UCSD-AML1 (cell line): Measurements from ENCODE around the gene LILRB5.
A peak's percentile ranks its signal among the peaks of the same experiment; 100 is the strongest.
"Not testable (repeated sequence)": the region's sequence is repeated elsewhere in the genome, so short reads cannot be mapped to it uniquely, and the experiment has no call there.

Experiments
- DNase-seq: peaks from one replicate; lab custom pipeline; 2025; ENCODE audit not compliant: unreplicated experiment; lab: John Stamatoyannopoulos, UW

LILRB5 gene

GRCh38 chr19:54216869-54217268 lies 40.2 kb downstream of the LILRB5 start:
- no peak for DNase-seq

- DNase-seq = not testable (repeated sequence)
These were observed 42.3 kb downstream of the LILRB5 start for GRCh38 chr19:54214734-54215133.

GRCh38 chr19:54214217-54214616 lies 42.9 kb downstream of the LILRB5 start:
- DNase-seq = not testable (repeated sequence)

GRCh38 chr19:54211235-54211634 lies 45.8 kb downstream of the LILRB5 start:
- DNase-seq = no peak

- DNase-seq = peak; percentile 68
These were observed 47.1 kb downstream of the LILRB5 start for GRCh38 chr19:54209811-54210494.

GRCh38 chr19:54209058-54209810 lies 47.8 kb downstream of the LILRB5 start:
- DNase-seq = no peak

GRCh38 chr19:54208784-54209057 lies 48.4 kb downstream of the LILRB5 start:
- DNase-seq = no peak

GRCh38 chr19:54207983-54208783 lies 48.9 kb downstream of the LILRB5 start:
- peak; percentile 87 for DNase-seq

GRCh38 chr19:54207676-54207982 lies 49.4 kb downstream of the LILRB5 start:
- no peak for DNase-seq

GRCh38 chr19:54207193-54207592 lies 49.9 kb downstream of the LILRB5 start:
- DNase-seq = not testable (repeated sequence)

- DNase-seq = no peak
These were observed 50.3 kb downstream of the LILRB5 start for GRCh38 chr19:54206831-54207177.

- no peak for DNase-seq
These were observed 50.8 kb downstream of the LILRB5 start for GRCh38 chr19:54206030-54206830.

GRCh38 chr19:54204767-54205468 lies 52.2 kb downstream of the LILRB5 start:
- DNase-seq = no peak

- DNase-seq = no peak
These were observed 53.9 kb downstream of the LILRB5 start for GRCh38 chr19:54203151-54203611.

GRCh38 chr19:54201980-54202379 lies 55.1 kb downstream of the LILRB5 start:
- DNase-seq = no peak

- DNase-seq = no peak
These were observed 55.8 kb downstream of the LILRB5 start for GRCh38 chr19:54201172-54201701.
